Measurements from ENCODE around the gene DDX24.

Gene DDX24

DNA sequence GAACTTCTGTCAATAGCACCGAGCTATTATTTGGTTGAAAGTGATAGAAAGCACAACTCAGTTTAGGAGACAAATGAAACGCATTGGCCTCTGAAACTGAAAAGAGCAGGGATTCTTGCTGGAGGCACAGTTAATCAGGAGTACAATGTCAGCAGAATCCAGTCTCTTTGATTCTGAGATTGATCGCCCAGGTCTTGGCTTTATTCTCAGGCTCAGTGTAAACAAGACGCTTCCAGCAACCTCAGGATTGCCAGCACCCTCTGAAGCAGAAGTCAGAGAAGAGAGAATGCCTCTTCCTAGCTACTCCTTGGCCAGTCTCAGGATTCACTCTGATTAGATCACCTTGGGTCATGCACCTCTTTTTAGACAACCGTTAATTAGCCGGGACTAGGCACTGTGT lies 66.6 kb downstream of the DDX24 start:
- no peak overlapping the region for H3K4me3 ChIP-seq (ENCODE audit: low read depth, low read length)
- DNase-seq (ENCODE audit: low read depth): no peak
- TF ChIP-seq, protein P1, sequence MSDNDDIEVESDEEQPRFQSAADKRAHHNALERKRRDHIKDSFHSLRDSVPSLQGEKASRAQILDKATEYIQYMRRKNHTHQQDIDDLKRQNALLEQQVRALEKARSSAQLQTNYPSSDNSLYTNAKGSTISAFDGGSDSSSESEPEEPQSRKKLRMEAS (IDR thresholded peaks at IDR 0.05; ENCODE audit: low read depth, low read length): no peak
- TF ChIP-seq POLR2A (IDR thresholded peaks at IDR 0.05; ENCODE audit: extremely low read depth, insufficient read length) (no peak), MYC (IDR thresholded peaks at IDR 0.05; ENCODE audit: low read depth, low read length) (no peak)
- TF ChIP-seq, protein P2, sequence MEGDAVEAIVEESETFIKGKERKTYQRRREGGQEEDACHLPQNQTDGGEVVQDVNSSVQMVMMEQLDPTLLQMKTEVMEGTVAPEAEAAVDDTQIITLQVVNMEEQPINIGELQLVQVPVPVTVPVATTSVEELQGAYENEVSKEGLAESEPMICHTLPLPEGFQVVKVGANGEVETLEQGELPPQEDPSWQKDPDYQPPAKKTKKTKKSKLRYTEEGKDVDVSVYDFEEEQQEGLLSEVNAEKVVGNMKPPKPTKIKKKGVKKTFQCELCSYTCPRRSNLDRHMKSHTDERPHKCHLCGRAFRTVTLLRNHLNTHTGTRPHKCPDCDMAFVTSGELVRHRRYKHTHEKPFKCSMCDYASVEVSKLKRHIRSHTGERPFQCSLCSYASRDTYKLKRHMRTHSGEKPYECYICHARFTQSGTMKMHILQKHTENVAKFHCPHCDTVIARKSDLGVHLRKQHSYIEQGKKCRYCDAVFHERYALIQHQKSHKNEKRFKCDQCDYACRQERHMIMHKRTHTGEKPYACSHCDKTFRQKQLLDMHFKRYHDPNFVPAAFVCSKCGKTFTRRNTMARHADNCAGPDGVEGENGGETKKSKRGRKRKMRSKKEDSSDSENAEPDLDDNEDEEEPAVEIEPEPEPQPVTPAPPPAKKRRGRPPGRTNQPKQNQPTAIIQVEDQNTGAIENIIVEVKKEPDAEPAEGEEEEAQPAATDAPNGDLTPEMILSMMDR (IDR thresholded peaks at IDR 0.05; ENCODE audit: low read depth, low read length): no peak

DNA sequence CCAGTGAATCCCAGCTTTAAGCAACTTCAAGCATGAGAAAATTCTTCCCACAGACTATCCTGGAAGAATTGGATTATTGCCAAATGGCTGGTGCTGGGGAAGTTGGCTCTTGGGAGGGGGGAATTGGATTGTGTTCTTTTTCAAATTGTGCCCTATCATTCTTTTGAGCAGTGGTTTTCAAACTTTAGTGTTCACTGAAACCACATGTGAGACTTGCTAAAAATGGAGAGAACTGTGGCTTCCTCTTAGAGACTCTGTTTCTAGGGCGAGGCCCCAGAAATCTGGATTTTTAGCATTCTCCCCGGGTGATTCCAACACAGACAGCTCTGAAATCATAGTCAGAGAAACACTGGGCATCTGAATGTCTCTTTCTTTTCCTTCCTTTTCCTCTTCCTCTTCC lies 69.2 kb downstream of the DDX24 start:
- H3K4me3 ChIP-seq (ENCODE audit: low read depth, low read length): no peak overlapping the region
- TF ChIP-seq, protein P2 (IDR thresholded peaks at IDR 0.05; ENCODE audit: low read depth, low read length): no peak
- TF ChIP-seq POLR2A (IDR thresholded peaks at IDR 0.05; ENCODE audit: extremely low read depth, insufficient read length) (no peak), MYC (IDR thresholded peaks at IDR 0.05; ENCODE audit: low read depth, low read length) (no peak)
- TF ChIP-seq, protein P1 (IDR thresholded peaks at IDR 0.05; ENCODE audit: low read depth, low read length): no peak
- DNase-seq (ENCODE audit: low read depth): no peak

DNA sequence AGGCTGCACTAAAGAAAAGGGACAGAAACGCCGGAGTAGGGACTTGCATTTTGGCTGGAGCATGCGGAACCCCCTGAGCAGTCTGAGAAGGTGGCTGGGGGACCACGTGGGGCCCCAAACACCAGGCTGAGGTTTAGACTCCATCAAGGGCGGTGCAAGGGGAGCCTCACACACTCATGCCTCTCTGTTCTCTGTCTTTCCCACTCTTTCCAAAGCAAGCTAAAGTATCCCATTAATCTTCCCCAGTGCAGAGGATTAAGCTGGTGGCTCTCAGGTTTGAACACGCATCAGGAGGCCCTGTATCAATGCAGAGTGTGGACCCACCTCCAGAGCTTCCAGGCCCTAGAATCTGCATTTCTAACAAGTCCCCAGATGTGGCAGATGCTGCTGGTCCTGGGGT lies 70.4 kb downstream of the DDX24 start:
- TF ChIP-seq POLR2A (IDR thresholded peaks at IDR 0.05; ENCODE audit: extremely low read depth, insufficient read length): no peak
- TF ChIP-seq, protein P1 (IDR thresholded peaks at IDR 0.05; ENCODE audit: low read depth, low read length): no peak
- no peak for TF ChIP-seq MYC (IDR thresholded peaks at IDR 0.05; ENCODE audit: low read depth, low read length)
- H3K4me3 ChIP-seq (ENCODE audit: low read depth, low read length): no peak overlapping the region
- no peak for DNase-seq (ENCODE audit: low read depth)

DNA sequence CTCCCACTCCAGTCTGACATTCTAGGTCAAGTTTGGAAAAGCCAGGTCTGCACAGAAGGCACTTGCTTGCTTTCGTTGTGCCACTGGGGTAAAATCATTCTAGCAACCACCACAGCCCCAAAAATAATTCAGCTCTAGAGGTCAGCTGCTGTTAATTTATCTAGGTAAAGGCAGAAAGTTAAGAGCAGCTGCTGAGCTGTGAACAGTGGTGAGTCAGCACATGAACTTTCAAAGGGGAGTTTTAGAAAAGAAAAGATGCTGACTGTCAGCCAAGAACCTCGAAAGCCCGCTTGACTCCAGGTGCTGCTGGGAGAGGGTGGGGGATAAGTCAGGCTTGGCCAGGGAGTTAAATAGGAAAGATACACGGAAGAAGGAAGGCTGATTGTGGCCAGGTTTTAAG lies 71.2 kb downstream of the DDX24 start:
- no peak for TF ChIP-seq POLR2A (IDR thresholded peaks at IDR 0.05; ENCODE audit: extremely low read depth, insufficient read length)
- TF ChIP-seq, protein P2 (IDR thresholded peaks at IDR 0.05; ENCODE audit: low read depth, low read length): no peak
- TF ChIP-seq, protein P1 (IDR thresholded peaks at IDR 0.05; ENCODE audit: low read depth, low read length): no peak
- no peak overlapping the region for H3K4me3 ChIP-seq (ENCODE audit: low read depth, low read length)
- DNase-seq (ENCODE audit: low read depth): no peak

DNA sequence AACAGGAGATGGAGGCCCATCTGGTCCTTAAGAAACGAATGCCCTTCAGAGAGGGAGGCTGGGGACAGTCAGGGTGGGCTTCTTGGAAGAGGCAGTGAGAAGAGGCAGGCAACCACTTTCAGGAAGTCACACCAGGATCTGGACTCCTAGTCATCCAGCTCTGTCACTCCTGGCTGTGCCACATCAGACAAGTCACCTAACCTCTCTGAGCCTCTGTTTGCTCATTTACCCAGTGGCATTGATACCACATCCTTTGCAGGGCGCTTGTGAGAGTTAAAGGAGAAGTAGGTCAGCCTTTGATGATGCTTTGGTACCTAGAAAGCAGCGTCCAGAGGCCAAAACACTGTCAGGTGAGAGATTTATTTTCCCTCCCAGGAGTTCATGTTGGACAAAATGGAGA lies 72.8 kb downstream of the DDX24 start:
- TF ChIP-seq MYC (IDR thresholded peaks at IDR 0.05; ENCODE audit: low read depth, low read length): no peak
- TF ChIP-seq, protein P1 (IDR thresholded peaks at IDR 0.05; ENCODE audit: low read depth, low read length): no peak
- TF ChIP-seq POLR2A (IDR thresholded peaks at IDR 0.05; ENCODE audit: extremely low read depth, insufficient read length): no peak
- TF ChIP-seq, protein P2 (IDR thresholded peaks at IDR 0.05; ENCODE audit: low read depth, low read length): no peak
- no peak for DNase-seq (ENCODE audit: low read depth)

DNA sequence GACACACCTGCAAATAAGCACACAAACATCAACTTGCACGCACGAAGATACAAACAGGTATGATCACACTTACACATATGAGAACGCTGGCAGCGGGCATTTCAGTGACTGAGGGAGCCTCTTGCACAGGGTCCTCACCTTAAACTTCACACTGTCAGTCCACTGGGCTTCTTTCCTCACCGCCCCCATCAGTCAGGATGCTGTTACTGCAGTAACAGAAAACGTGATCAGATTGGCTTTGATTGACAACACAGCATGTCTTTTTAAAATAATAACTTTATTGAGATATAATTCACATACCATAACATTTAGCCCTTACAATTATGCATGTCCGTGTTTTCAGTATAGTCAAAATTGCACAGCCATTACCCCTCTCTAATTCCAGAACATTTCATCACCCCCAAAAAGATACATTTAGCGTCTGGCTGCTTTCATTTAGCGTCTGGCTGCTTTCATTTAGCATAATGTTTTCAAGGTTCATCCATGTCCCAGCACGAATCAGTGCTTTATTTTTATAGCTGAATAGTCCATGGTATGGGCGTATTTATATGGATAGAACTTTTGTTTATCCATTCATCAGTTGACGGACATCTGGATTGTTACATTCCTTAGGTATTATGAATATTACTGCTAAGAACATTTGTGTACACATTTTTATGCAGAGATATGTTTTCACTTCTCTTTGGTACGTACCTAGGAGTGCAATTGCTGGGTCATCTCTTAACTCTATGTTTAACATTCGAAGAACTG lies 75.5 kb downstream of the DDX24 start:
- no peak for TF ChIP-seq MYC (IDR thresholded peaks at IDR 0.05; ENCODE audit: low read depth, low read length)
- TF ChIP-seq, protein P2 (IDR thresholded peaks at IDR 0.05; ENCODE audit: low read depth, low read length): peak; percentile 50
- H3K4me3 ChIP-seq (ENCODE audit: low read depth, low read length): no peak overlapping the region
- DNase-seq (ENCODE audit: low read depth): no peak

More for the DNA sequence above, 72.8 kb downstream of the DDX24 start:
- H3K4me3 ChIP-seq (ENCODE audit: low read depth, low read length): no peak overlapping the region
